Measurements from ENCODE around the gene TESPA1.

DNA sequence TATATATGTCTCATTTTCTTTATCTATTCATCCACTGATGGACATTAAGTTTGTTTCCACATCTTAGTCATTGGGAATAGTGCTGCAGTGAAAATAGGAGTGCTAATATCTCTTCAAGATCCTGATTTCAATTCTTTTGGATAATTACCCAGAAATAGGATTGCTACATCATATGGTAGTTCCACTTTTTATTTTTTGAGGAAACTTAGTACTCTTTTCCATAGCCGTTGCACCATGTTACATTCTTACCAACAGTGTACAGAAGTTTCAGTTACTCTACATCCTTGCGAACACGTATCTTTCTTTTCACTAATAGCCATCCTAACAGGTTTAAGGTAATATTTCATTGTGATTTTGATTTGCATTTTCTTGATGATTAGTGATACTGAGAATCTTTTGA, 29.8 kb downstream of the TESPA1 start:
- TF ChIP-seq, protein P1, sequence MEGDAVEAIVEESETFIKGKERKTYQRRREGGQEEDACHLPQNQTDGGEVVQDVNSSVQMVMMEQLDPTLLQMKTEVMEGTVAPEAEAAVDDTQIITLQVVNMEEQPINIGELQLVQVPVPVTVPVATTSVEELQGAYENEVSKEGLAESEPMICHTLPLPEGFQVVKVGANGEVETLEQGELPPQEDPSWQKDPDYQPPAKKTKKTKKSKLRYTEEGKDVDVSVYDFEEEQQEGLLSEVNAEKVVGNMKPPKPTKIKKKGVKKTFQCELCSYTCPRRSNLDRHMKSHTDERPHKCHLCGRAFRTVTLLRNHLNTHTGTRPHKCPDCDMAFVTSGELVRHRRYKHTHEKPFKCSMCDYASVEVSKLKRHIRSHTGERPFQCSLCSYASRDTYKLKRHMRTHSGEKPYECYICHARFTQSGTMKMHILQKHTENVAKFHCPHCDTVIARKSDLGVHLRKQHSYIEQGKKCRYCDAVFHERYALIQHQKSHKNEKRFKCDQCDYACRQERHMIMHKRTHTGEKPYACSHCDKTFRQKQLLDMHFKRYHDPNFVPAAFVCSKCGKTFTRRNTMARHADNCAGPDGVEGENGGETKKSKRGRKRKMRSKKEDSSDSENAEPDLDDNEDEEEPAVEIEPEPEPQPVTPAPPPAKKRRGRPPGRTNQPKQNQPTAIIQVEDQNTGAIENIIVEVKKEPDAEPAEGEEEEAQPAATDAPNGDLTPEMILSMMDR (IDR thresholded peaks at IDR 0.05): no peak
- TF ChIP-seq, protein P2, sequence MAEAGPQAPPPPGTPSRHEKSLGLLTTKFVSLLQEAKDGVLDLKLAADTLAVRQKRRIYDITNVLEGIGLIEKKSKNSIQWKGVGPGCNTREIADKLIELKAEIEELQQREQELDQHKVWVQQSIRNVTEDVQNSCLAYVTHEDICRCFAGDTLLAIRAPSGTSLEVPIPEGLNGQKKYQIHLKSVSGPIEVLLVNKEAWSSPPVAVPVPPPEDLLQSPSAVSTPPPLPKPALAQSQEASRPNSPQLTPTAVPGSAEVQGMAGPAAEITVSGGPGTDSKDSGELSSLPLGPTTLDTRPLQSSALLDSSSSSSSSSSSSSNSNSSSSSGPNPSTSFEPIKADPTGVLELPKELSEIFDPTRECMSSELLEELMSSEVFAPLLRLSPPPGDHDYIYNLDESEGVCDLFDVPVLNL (CRISPR knock-in tag; IDR thresholded peaks at IDR 0.05; ENCODE audit: borderline replicate concordance, low read depth): no peak
- TF ChIP-seq, protein P3, sequence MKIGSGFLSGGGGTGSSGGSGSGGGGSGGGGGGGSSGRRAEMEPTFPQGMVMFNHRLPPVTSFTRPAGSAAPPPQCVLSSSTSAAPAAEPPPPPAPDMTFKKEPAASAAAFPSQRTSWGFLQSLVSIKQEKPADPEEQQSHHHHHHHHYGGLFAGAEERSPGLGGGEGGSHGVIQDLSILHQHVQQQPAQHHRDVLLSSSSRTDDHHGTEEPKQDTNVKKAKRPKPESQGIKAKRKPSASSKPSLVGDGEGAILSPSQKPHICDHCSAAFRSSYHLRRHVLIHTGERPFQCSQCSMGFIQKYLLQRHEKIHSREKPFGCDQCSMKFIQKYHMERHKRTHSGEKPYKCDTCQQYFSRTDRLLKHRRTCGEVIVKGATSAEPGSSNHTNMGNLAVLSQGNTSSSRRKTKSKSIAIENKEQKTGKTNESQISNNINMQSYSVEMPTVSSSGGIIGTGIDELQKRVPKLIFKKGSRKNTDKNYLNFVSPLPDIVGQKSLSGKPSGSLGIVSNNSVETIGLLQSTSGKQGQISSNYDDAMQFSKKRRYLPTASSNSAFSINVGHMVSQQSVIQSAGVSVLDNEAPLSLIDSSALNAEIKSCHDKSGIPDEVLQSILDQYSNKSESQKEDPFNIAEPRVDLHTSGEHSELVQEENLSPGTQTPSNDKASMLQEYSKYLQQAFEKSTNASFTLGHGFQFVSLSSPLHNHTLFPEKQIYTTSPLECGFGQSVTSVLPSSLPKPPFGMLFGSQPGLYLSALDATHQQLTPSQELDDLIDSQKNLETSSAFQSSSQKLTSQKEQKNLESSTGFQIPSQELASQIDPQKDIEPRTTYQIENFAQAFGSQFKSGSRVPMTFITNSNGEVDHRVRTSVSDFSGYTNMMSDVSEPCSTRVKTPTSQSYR (CRISPR knock-in tag; IDR thresholded peaks at IDR 0.05): no peak
- no peak for TF ChIP-seq FOXK1 (CRISPR knock-in tag; IDR thresholded peaks at IDR 0.05)
- no peak for TF ChIP-seq ETV6 (CRISPR knock-in tag; IDR thresholded peaks at IDR 0.05)
